GM21367 (cell line): Measurements from ENCODE around the gene NAPB.
A peak's percentile ranks its signal among the peaks of the same experiment; 100 is the strongest.
"Not testable (repeated sequence)": the region's sequence is repeated elsewhere in the genome, so short reads cannot be mapped to it uniquely, and the experiment has no call there.

Source experiments
- ATAC-seq: cut with Tn5 transposase; IDR thresholded peaks from one replicate; pipeline ENCODE4 v1.9.1; 2021; ENCODE audit not compliant: unreplicated experiment

Gene NAPB

DNA sequence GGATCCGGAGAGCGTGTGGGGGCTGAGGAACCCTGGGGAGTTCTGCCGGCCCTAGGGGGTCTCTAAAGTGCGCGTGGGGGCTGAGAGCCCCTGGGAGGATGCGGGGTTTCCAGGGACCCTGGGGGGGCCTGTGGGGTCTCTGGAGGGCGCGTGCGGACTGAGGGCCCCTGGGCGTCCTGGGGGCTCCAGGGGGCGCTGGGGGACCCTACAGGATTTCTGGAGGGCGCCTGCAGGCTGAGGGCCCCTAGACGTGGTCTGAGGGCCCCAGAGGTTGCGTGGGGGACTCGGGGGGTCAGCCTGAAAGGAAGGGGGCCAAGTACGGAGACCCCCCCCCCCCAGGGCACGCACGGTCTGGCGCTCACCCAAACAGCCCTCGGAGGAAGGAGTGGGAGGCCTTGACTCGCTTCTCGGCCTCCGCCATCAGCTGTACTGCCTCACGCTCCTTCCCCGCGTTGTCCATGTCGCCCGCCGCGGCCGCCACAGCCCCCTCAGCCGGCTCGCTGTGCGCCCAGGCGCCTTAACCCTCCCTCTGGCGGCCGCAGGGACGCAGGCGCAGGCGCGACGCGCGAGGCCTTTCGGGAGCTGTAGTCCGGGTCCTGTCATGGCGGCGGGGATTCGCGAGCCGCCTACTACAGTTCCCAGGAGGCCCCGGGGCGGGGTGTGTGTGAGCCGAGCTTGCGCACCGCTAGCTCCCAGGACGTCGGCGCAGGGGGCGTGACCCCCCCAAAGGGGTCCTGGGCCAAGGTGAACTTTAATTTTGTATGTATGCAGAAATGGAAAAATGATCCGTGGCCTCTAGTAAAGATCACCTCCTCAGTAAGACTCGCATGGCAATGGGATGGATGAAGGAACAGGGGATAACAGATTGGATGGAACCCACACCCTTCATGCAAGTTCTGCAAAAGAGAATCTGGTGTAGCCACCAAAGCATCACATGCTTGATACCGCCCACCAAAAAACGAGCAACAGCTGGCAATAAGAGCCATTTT lies at the start of gene NAPB:
TSS of gene NAPB (minus strand) at position 546 of the 989 bp plus-strand sequence. CDS start at position 460, 86 bp downstream.
- ATAC-seq = peak; percentile 96

DNA sequence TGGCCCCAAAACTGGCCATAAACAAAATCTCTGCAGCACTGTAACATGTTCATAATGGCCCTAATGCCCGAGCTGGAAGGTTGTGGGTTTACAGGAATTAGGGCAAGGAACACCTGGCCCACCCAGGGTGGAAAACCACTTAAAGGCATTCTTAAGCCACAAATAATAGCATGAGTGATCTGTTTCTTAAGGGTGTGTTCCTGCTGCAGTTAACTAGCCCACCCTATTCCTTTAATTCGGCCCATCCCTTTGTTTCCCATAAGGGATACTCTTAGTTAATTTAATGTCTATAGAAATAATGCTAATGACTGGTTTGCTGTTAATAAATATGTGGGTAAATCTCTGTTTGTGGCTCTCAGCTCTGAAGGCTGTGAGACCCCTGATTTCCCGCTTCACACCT lies 45.7 kb upstream of the NAPB start:
- not testable (repeated sequence) for ATAC-seq

DNA sequence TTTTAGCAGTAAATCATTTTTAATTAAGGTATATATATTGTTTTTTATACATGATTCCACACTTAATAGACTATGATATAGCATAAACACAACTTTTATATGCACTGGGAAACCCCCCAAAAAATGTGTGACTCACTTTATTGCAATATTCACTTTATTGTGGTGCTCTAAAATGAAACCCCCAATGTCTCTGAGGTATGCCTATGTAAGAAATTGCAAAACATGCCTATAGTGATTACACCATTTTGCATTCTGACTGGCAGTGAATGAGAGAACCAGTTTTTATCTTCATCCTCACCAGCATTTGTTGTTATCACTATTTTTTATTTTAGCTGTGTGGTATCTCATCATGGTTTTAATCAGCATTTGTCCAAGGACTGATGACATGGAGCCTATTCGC lies 39.9 kb upstream of the NAPB start:
- ATAC-seq = no peak

DNA sequence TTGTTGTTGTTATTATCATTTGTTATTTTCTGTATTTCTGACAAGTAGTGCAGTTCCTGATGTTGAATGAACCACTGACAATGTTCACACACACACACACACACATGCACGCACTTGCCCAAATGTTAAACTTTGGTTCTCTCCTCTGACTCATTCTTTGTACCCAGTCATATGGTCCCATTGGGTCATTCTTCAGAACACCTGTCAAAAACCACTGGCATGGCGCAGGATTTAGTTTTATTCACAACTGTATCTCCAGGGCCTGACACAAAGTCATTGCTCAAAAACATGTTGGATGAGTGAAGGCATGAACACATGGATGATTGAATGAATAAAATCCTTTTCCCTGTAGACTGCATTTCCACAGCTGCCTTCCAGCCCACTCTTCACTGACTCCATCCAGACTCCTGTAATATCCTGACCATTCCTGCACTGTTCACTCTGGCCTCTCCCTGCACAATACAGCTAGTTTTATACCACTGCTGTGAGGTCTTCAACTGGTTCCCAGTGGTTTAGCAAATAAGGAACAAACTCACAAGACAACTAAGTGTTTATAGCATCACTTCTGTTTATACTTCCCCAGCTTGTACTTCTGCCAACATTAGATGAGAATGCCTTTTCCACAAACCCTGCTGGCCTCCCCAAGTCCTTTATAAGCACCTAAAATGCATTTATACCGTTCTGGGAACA lies 38.3 kb upstream of the NAPB start:
- ATAC-seq = no peak

DNA sequence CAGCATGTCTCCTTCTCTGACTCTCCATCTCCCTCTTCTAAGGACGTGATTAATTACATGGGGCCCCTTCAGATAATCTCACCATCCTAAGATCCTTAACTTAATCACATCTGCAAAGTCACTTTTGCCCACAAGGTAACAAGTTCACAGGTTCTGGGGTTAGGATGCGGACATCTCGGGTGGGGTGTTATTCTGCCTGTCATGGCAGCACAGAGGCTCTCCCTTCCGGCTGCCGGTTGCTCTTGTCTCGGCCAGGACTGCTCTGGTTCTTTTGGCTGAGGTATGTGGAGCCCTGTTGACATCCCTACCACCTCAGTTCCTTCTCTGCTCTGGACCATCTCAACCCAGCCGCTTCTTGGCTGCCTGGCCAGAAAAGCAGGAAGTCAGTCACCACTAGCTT lies 35.6 kb upstream of the NAPB start:
- ATAC-seq = no peak

DNA sequence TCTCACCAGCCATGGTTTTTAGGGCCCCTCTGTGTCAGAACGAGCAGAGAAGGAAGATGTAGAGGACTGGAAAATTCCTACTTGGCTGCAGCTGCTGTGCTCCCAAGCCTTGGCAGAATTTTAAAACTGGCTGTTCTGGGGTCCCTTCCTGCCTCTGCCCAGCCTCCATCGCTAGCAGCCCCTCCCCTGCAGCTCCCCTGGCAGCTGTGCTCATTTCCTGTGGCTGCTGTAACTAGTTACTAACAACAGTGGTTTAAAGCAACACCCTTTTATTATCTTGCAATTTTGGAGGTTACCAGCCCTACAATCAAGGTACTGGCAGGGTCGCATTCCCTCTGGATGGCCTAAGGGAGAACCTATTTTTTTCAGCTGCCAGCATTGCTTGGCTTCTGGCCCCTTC lies 35.1 kb upstream of the NAPB start:
- no peak for ATAC-seq

DNA sequence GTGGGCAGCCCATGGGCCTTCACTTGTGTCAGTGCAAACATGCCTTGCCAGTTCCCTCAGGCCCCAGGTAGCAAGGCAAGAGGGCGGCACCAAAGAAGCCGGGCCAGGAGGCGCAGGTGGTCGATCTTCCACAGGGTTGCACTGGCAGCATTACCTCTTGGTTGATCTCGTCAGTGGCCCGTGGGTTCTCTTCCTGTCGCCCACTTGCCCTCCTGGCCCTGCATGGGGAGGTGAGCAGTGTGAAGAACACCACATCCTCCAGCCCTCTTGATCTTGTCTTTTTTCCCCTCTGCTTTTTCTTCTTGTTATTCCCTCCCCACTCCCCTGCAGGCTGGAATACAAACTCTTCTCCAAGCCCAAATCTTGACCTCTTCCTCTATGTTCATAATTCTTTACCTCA lies 34.4 kb upstream of the NAPB start:
- ATAC-seq = no peak

DNA sequence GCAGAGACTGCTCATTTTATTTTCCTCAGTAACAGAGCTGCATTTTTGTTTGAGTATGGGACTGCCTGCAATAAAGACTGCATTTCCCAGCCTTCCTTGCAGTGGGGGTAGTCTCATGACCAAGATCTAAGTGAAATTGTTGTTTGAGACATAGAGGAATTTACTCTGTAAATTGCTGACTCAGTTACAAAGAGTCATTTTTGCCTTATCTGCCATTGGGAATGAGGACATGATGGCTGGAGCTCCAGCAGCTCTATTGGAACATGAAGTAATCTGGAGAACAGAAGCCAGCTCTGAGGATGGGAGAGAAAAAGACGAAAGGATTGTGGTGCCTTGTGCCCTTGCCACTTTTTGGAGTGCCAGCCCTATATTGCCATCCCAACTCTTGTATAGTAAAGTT lies 33.5 kb upstream of the NAPB start:
- no peak for ATAC-seq

DNA sequence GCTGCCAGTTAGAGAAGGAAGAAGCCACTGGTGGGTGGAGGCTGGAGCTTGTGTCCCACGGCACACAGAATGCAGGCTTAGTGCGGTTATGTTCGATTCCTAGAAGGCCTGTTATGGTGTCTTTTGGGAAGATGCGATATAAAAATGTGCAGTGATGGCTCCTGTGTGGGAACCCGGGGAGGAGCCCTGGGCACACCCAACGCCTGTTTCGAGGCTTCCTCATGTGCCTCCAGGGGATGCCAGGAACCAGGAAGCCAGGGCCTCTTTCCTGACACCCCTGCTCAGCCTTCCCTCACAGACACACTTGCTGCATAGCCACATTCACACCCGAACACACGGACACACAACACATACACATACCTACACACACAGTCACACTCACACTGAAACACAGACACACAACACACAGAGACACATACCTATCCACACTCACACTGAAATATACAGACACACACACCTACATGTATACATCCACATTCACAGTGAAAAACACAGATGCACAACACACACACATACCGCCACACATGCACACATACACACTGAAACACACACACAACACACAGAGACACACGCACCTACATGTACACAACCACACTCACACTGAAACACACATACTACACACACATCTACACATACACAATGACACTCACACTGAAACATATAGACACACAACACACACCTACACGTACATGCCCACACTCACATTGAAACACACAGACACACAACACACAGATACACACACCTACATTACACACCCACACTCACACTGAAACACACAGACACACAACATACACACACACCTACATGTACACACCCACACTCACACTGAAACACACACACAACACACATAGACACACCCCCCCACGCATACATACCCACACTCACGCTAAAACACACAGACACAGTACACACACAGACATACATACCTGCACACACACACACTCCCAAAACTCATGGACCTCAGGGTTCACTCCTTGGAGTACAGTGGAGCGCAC lies 32.6 kb upstream of the NAPB start:
- no peak for ATAC-seq

DNA sequence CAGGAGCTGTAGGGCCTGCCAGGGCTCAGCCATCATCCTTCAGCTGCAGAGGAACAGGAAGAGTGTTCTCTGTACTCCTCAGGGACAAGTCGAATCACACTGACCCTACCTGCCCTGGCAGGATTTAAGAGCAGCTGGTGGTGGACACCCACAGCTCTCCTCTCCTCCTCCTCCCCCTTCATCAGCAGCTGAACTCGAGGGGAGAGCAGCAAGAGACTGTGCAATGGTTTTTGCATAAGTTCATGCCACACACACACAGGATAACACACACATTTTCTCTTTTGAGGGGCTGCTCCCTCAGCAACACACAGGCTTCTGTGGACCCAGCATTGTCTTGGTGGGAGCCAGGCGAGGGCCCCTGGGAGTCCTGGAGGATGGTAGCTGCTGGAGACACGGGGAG lies 31.5 kb upstream of the NAPB start, which contains the start of gene CST11:
TSS of gene CST11 (minus strand) at position 101 of the 400 bp plus-strand sequence. CDS start at position 36, 65 bp downstream.
- ATAC-seq = no peak

DNA sequence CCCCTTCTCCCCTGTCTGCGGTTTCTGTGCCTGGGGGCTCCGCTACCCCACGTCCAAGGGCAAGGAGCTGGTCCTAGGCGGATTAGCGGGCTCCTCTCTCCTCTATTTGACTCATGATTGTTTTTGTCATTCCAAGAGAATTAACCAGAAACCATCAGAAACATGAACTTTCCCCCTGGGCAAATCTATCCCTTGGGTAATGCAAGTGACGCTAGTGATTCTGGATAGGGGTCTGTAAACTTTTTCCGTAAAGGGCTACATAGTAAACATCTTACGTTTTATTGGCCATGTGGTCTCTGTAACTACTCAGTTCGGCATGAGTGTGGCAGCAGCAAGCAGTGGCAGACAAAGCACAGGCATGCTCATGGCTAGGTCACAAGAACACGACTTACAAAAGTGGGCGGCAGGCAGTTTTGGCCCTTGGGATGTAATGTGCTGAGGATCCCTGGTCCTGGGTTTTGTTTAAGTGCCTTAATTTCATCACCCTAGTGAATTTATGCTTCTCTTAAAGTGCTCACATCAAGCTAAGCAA lies 30.7 kb upstream of the NAPB start:
- no peak for ATAC-seq

DNA sequence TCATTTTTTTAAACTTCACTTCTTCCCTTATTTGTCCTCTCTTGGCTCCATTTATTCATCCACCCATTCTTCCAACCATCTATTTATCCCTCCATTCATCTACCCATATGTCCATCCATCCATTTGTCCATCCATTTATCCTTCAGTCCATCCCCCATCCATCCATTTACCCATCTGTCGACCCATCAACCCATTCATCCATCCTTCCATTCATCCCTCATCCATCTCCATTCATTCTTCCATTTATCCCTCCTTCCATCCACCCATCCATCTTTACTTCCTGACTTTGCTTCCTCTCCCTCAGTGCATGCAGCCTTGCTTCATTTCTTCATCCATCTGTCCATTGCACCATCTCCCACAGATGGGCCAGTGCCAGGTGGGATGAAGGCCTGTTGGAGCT lies 29.6 kb upstream of the NAPB start:
- ATAC-seq = no peak

DNA sequence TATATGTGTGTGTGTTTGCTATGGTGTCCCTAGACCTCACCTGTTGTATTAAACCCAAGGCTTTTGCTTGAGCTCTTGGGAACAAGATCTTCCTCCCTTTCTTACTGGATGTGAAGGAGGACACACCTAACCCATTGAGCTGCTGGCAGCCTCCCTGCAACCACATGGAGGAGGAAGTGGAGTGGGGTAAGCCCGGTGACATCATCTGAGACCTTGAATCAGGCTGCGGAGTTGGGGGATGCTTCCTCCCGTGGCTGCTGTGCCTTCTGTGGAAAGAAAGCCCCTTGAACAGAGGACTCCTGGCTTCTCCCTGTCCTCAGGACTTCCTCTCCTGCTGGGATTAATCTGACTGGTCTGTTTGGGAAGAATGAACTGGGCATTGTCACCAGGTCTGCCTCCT lies 28.1 kb upstream of the NAPB start:
- no peak for ATAC-seq

DNA sequence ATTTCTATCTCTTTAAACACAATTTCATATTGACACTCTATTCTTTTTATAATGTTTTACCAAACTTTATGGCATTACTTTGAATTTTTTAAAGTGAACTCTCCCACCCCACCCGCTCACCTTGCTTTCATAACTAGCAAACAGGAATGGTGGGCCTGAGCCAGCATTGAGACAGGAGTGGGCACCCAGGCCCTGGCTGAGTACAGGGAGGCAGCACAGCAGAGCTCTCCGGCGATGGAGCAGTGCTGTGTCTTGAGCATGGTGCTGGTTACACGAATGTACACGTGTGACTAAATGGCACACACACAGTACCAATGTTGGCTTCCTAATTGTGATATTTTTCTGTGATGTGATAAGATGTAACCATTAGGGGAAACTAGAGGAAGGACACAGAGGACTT lies 26.9 kb upstream of the NAPB start:
- no peak for ATAC-seq

DNA sequence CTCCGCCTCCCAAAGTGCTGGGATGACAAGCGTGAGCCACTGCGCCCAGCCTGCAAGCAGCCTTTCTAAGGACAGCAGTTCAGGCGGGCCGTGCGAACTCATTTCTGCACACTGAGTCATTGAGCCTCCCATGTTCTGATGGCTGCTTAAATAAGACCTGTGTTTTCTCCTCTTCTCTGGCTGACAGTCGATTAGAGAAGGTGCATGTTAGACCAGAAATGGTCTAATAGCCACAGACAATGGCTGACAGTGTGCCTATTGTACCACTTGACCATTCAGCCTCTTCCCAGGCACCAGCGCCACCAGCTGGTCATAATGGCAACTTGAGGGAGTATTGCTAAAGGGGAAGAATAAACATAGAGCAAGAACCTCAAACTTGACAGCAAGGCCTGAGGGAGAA lies 25.2 kb upstream of the NAPB start:
- ATAC-seq = peak; percentile 71

DNA sequence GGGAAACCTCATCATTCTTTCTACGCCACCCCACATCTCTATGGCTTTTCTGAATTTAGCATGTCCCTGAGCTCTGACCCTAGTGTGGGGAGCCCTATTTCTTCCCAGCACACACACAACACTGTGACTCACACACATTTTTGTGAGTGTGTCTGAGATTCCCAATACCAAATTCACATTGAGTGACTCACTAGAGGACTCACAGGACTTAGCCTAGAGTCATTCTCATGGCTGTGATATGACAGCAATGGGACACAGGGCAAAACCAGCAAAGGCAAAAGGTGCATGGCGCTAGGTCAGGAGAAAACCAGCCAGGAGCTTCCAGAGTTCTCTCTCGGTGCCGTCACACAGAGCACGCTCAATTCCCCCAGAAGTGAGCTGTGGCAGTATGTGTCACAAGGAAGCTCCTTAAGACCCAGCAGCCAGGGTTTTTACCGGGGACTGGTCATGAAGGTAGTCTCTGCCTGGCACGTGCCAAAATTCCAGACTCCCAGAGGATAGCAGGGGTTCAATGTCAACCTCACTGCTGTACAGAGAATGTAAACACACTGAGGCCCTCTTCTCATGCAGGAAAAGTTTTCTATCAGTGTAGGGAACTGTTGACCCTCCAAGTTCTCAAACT lies 24.4 kb upstream of the NAPB start:
- ATAC-seq = no peak

DNA sequence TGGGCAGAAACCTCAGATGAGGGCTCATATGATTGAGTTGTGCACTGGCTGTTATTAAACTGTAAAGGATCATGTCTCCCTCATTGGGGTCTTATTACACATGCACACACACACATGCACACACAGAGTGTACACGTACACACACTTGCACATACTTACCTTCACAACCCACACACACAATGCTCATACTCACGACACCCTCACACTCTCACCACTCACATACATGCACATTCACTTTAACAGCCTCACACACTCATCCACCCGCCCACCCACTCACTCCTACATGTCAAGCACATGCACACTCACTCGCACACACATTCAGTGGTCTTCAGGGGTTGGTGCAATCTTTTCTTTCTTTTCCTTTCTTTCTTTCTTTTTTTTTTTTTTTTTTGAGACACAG lies 23.6 kb upstream of the NAPB start:
- no peak for ATAC-seq

DNA sequence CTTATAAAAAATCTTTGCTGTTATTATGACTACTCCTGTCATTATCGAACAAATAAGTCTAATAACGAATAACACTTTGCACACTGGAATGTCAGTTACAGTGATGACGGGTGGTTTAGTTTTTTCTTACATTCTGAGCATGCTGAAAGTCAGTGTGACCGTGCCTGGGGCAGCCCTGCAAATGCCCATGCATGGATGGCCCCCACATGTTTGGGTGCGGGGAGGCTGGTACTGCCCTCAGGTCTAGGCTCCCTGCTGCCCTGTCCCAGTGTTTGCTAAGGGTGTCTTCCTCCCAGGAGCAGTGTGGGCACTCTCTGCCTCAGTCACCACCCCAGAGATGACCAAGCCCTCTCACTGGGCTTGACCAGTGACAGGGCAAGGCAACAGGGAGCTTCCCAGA lies 21.1 kb upstream of the NAPB start:
- ATAC-seq = no peak

DNA sequence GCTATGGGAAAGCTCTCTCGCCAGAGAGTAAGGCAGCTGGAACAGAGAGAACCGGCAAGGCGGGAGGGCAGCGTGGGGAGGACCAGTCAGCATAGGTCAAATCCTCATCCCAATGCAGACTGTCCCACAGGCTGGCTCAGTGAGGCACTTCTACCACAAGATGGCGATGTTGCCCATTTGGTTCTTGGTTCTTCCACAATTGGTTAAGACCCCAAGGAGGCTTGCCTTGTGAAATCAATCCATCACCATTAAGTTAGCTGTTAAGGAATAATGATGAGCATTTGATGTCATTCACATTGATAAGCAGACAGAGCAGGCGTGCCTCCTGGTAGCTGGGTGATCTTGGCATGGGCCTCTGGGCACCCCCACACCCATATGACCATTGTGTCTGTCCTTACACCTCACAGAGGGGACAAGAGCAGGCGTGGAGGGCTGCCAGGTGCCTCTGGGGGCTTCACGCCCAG lies 20.6 kb upstream of the NAPB start:
- no peak for ATAC-seq

DNA sequence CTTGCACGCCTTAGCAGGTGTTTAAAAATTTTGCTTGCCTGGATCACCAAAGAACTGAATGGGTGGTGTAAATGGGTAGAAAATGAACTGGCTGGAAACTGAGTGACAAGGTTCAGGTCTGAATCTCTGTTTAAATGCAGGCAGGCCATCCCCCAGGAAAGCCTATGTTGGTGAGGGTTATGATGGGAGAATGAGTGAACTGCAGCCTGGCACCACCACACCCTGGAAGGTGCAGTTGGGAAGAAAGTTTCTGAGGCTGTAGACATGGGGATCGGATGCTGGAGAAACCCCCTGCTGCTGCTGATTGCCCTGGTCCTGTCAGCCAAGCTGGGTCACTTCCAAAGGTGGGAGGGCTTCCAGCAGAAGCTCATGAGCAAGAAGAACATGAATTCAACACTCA lies 18.7 kb upstream of the NAPB start:
- ATAC-seq = no peak
